Measurements from ENCODE around the gene ZDHHC17. TPM values are rescaled to one million over a fixed set of nuclear protein-coding genes. Genes with fewer than 3 reads are reported as not detected.

ZDHHC17 gene
- polyA plus RNA-seq, 1 donor (not counting 4 experiments of a cell fraction or from before 2014, with no cell fraction given), result 28.2 TPM

- H3K4me3 ChIP-seq (ENCODE audit: control insufficient read depth in 2 of 3, extremely low read depth in 1 of 3, insufficient read depth in 2 of 3, low read depth in 1 of 3, low read length in 3 of 3), result no peak overlapping the region
- H3K9me1 ChIP-seq (ENCODE audit: control insufficient read depth, extremely low read depth, insufficient read depth, low read length), result no peaks in the 10 kb centered on the region
- no peaks in the 10 kb centered on the region for H3K4me1 ChIP-seq (ENCODE audit: control insufficient read depth, extremely low read depth, insufficient read depth, low read length)
- no peak overlapping the region for H3K27ac ChIP-seq (ENCODE audit: control insufficient read depth, insufficient read depth, low read length)
- DNase-seq (ENCODE audit: low read depth, low spot score) (no peak), FAIRE-seq (no peak)
- no peaks in the 10 kb centered on the region for H3K9me3 ChIP-seq (ENCODE audit: control insufficient read depth, low read depth, low read length)
- no peaks in the 10 kb centered on the region for H3K79me2 ChIP-seq (ENCODE audit: control insufficient read depth, insufficient read depth, low read length)
- no peaks in the 10 kb centered on the region for H3K27me3 ChIP-seq (ENCODE audit: control insufficient read depth, extremely low read depth, insufficient read depth, low read length)
- H3K36me3 ChIP-seq (ENCODE audit: control insufficient read depth in 2 of 2, extremely low read depth in 1 of 2, insufficient read depth in 2 of 2, low read length in 2 of 2), result peaks cover 1 to 3% of the 10 kb centered on the region in 2 experiments
- dilution Hi-C loops (cut with MboI; ENCODE audit: extremely low pct_ligation_motif_present, low sequenced_read_pairs), result no loop called here
- H3K9ac ChIP-seq (ENCODE audit: control insufficient read depth, extremely low read depth, insufficient read depth, low read length), result no peak overlapping the region
- H3K4me2 ChIP-seq (ENCODE audit: control insufficient read depth, extremely low read depth, insufficient read depth, low read depth, low read length), result no peak overlapping the region
- no peaks in the 10 kb centered on the region for H4K20me1 ChIP-seq (ENCODE audit: control insufficient read depth, extremely low read depth, insufficient read depth, low read length)
- no peak overlapping the region for H2AFZ ChIP-seq (ENCODE audit: control insufficient read depth, low read length)
- TF ChIP-seq EZH2 (IDR thresholded peaks at IDR 0.05; ENCODE audit: low read length) (no peak), CTCF (optimal IDR thresholded peaks at IDR 0.05 in 1 of 3, IDR thresholded peaks at IDR 0.05 in 1 of 3, conservative IDR thresholded peaks at IDR 0.05 in 1 of 3; ENCODE audit: extremely low read depth in 1 of 3, insufficient read depth in 2 of 3, low read length in 3 of 3) (no peak)
These were observed 66.5 kb downstream of the ZDHHC17 start for GRCh38 chr12:76830436-76830835.

- Histone ChIP-seq H3K4me2 (ENCODE audit: control insufficient read depth, extremely low read depth, insufficient read depth, low read depth, low read length) (no peak overlapping the region), H3K4me1 (ENCODE audit: control insufficient read depth, extremely low read depth, insufficient read depth, low read length) (no peaks in the 10 kb centered on the region), H3K79me2 (ENCODE audit: control insufficient read depth, insufficient read depth, low read length) (no peaks in the 10 kb centered on the region), H3K4me3 (ENCODE audit: control insufficient read depth in 2 of 3, extremely low read depth in 1 of 3, insufficient read depth in 2 of 3, low read depth in 1 of 3, low read length in 3 of 3) (no peak overlapping the region), H3K27ac (ENCODE audit: control insufficient read depth, insufficient read depth, low read length) (no peak overlapping the region), H2AFZ (ENCODE audit: control insufficient read depth, low read length) (no peak overlapping the region), H4K20me1 (ENCODE audit: control insufficient read depth, extremely low read depth, insufficient read depth, low read length) (no peaks in the 10 kb centered on the region), H3K9me1 (ENCODE audit: control insufficient read depth, extremely low read depth, insufficient read depth, low read length) (no peaks in the 10 kb centered on the region), H3K9ac (ENCODE audit: control insufficient read depth, extremely low read depth, insufficient read depth, low read length) (no peak overlapping the region), H3K27me3 (ENCODE audit: control insufficient read depth, extremely low read depth, insufficient read depth, low read length) (no peaks in the 10 kb centered on the region), H3K36me3 (ENCODE audit: control insufficient read depth in 2 of 2, extremely low read depth in 1 of 2, insufficient read depth in 2 of 2, low read length in 2 of 2) (peaks cover 0 to 1% of the 10 kb centered on the region in 2 experiments), H3K9me3 (ENCODE audit: control insufficient read depth, low read depth, low read length) (no peaks in the 10 kb centered on the region)
- FAIRE-seq, result no peak
- dilution Hi-C loops (cut with MboI; ENCODE audit: extremely low pct_ligation_motif_present, low sequenced_read_pairs), result no loop called here
- no peak for DNase-seq (ENCODE audit: low read depth, low spot score)
- TF ChIP-seq CTCF (optimal IDR thresholded peaks at IDR 0.05 in 1 of 3, IDR thresholded peaks at IDR 0.05 in 1 of 3, conservative IDR thresholded peaks at IDR 0.05 in 1 of 3; ENCODE audit: extremely low read depth in 1 of 3, insufficient read depth in 2 of 3, low read length in 3 of 3), result no peak
- TF ChIP-seq EZH2 (IDR thresholded peaks at IDR 0.05; ENCODE audit: low read length), result no peak
These were observed 72.7 kb downstream of the ZDHHC17 start for GRCh38 chr12:76836633-76837032.
